Activated T-cell treated with anti-CD3 and anti-CD28 coated beads, Interleukin-2, amount 50 U/mL, for 4 hours (primary cell): ENCODE data around the gene CCL4L2. TPM values are rescaled to one million over a fixed set of nuclear protein-coding genes. Genes with fewer than 3 reads are reported as not detected.
"Not testable (repeated sequence)": the region's sequence is repeated elsewhere in the genome, so short reads cannot be mapped to it uniquely, and the experiment has no call there.

Experiments used
- ATAC-seq, 2 donors: fragments of 200-7000 bp; cut with Tn5 transposase; one replicate each; pipeline ENCODE4 v1.10.0; 2021
- DNase-seq: peaks from one replicate; pipeline ENCODE4 v3.0.0-alpha.2; 2020
- H3K27me3 Mint-ChIP-seq: one replicate; pipeline ENCODE4 v1.8.0; 2021; ENCODE audit warnings: low read depth, mixed read lengths
- H3K36me3 Mint-ChIP-seq: one replicate; pipeline ENCODE4 v1.8.0; 2022; ENCODE audit warnings: mixed read lengths; ENCODE audit not compliant: insufficient read depth
- H3K4me1 Mint-ChIP-seq: one replicate; pipeline ENCODE4 v1.8.0; 2021; ENCODE audit warnings: low read depth, mixed read lengths
- H3K4me3 Mint-ChIP-seq: one replicate; pipeline ENCODE4 v1.8.0; 2021; ENCODE audit warnings: mild to moderate bottlenecking, moderate library complexity, mixed read lengths
- H3K9me3 Mint-ChIP-seq: one replicate; pipeline ENCODE4 v1.8.0; 2021; ENCODE audit warnings: mixed read lengths
- total RNA-seq, 3 donors: library from RNA; stranded (reverse); gene quantifications; one replicate each; pipeline ENCODE4 v1.2.1, GENCODE V29; 2021

Gene CCL4L2
- total RNA-seq, 3 donors from 2014 or later: 83.5 to 517 (median 380) TPM

DNA sequence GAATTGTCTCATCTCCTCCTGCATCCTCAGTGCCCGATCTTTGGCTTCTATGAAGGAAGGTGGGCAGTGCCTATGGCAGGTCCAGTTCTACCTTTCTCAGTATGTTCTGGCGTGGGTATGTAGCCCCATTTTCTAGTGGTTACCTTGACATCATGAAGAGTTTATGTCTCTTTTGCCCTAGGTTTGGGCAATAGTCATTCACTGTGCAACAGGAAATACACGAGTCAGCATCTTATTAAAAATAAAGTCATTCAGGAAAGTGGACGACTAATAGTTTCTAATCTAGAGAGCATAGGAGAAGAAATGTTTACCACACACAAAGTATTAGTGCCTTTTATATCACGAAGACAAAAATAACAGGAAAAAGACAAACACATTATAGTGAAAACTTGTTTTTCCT lies 20.9 kb upstream of the CCL4L2 start:
- ATAC-seq, H3K36me3 Mint-ChIP-seq, H3K4me3 Mint-ChIP-seq, DNase-seq, H3K9me3 Mint-ChIP-seq: not testable (repeated sequence)
- Mint-ChIP-seq H3K27me3 (peaks cover 52% of the 10 kb centered on the region), H3K4me1 (peaks cover 43% of the 10 kb centered on the region)

DNA sequence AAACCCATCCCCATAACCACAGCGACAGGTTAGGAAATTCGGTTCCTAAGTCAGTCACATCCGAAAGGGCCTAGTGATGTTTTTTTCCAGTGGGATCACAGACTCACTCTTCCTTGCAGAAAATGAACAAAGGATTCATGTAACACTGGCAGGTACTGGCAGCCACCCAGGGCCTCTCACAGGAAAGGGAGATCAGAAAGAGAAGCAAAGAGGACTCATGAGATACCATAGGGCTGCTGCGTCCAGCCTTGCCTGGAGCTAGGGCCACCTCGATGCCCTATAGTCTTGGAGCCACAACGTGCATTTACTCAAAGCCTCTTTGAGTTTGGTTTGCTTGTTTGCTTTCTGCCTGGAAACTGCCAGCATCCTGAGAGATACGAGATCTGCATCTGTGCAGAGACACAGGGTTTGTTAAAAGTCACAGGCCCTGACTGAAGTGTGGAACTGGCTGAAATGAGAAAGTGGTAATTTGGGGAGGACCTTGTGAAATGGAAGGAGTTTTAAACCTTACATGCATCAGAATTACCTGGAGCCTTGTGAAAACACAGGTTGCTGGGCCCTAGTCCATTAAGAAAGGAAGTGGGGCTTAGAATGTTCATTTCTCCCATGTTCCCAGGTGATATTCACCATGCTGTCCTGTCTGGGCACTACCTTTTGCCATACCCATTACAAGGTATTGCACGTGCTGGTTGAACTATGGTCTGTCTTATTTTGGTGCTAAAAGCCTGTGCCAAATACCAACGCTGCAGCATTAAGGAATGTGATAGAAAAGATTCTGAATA lies 20.1 kb upstream of the CCL4L2 start:
- ATAC-seq, H3K9me3 Mint-ChIP-seq: not testable (repeated sequence)

DNA sequence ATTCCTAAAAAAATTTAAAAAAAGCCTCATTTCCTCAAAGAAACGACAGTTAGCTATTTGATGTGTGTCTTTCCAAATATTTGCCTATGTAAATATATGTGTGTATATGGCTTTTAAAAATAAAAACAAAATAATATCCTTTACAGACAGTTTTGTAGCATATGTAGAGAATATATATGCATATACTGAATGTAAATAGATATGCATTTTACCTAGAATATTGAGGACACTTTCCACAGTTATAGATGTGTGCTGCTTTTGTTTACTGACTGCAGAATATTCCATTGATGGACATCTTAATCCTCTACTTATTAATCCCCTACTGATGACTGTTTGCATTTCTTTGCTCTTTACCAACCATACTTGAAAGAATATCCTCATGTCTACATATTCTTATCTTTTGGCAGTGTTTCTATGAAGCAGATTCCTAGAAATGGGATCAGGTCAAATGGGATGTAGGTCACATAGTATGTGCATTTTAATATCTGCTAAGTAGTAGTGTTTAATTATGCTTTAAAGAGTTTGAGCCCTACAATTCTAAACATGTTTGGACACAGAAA lies 17.6 kb upstream of the CCL4L2 start:
- ATAC-seq: no peak
- H3K36me3 Mint-ChIP-seq: no peaks in the 10 kb centered on the region
- peaks cover 46% of the 10 kb centered on the region for H3K4me1 Mint-ChIP-seq
- no peak overlapping the region for H3K4me3 Mint-ChIP-seq
- no peak for DNase-seq
- H3K27me3 Mint-ChIP-seq: peaks cover 39% of the 10 kb centered on the region
- no peaks in the 10 kb centered on the region for H3K9me3 Mint-ChIP-seq

More for the DNA sequence above, 20.1 kb upstream of the CCL4L2 start:
- peaks cover 46% of the 10 kb centered on the region for H3K4me1 Mint-ChIP-seq
- not testable (repeated sequence) for H3K4me3 Mint-ChIP-seq, H3K36me3 Mint-ChIP-seq, DNase-seq
- peaks cover 52% of the 10 kb centered on the region for H3K27me3 Mint-ChIP-seq

DNA sequence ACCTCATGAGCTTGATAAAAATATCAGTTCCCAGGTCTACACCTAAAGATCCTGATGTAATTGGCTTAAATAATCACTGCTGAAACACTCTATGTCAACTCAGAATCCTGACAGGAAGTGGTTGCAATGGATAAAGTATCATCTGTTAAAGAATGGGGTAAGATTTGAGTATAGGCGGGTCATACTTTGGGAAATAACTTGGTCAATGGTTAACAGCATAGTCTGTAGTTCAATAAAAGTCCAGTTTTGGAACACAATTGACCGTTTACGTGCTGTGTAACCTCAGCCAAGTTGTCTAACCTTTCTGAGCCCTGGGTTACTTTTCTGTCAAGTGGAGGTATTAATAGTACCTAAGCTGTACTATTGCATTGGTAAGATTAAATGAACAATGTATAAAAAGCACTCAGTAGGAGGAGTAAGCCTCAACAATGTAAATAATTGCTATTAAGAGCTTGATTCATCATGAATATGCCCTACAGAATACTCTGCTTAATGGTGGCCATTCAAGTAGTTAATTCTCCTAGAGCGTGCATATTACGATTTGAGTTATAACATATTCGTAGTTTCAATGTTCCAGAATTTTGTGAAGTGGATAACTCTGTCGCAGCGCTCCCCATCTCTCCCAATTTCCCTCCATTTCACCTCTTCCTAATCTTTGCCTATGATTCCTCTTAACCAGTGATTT lies 16.6 kb upstream of the CCL4L2 start:
- not testable (repeated sequence) for DNase-seq, H3K9me3 Mint-ChIP-seq, ATAC-seq, H3K36me3 Mint-ChIP-seq
- H3K27me3 Mint-ChIP-seq: peaks cover 36% of the 10 kb centered on the region
- peaks cover 50% of the 10 kb centered on the region for H3K4me1 Mint-ChIP-seq
- peak overlapping the region; percentile 1 for H3K4me3 Mint-ChIP-seq

DNA sequence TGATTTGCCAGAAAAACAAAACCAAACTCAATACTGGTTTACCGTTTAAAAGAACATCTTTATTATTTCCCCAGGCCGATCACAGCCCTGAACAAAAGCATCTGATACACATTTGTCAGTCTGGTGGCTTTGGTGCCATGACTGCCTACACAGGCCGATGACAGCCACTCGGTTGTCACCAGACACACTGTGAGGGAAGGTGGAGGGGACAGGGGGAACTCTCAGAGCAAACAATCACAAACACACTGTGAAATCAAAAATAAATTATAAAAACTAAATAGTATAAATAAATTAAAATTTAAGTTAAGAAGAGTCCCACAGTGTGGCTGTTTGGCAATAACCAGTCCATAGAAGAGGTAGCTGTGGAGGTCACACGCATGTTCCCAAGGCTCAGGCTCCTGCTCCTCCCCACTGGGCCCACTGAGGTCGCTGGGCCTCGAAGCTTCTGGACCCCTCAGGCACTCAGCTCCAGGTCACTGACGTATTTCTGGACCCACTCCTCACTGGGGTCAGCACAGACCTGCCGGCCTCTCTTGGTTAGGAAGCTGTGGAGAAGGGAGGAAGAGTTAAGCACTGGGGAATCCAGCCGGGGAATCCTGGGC lies 15.9 kb upstream of the CCL4L2 start:
- not testable (repeated sequence) for H3K9me3 Mint-ChIP-seq, DNase-seq, ATAC-seq, H3K36me3 Mint-ChIP-seq
- peak overlapping the region; percentile 1 for H3K4me3 Mint-ChIP-seq
- H3K27me3 Mint-ChIP-seq: peaks cover 35% of the 10 kb centered on the region
- H3K4me1 Mint-ChIP-seq: peaks cover 53% of the 10 kb centered on the region

DNA sequence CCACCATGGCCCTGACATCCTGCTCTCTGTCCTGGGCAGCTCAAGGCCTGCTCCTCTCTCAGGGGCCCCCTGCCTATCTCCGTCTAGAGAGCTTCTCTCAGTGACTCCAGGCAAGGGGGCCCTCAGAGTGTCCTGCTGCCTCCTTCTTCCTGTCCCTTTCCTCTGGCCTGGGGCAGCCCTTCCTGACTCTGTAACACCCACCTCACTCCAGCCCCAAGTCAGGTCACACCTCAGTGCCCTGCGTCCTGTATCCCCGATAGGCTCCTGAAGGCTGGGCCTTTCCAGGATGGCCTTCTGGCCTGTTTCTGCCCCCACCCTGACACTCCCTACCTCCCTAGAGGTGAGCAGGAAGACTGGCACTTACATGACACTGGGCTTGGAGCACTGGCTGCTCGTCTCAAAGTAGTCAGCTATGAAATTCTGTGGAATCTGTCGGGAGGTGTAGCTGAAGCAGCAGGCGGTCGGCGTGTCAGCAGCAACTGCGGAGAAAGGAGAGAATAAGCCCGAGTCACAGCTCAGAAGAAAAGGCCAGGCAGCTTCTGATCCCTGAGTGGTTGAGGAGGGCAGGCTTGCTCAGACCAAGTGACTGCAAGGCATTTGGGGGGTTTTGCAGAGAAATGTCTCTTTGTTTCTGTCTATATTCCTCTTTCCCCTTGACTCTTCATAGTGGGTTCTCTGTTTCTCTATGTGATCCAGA lies 15.3 kb upstream of the CCL4L2 start:
- DNase-seq (no peak), ATAC-seq (no peak)
- peaks cover 47% of the 10 kb centered on the region for H3K4me1 Mint-ChIP-seq
- no peaks in the 10 kb centered on the region for H3K36me3 Mint-ChIP-seq
- peak overlapping the region; percentile 42 for H3K4me3 Mint-ChIP-seq
- H3K27me3 Mint-ChIP-seq: peaks cover 34% of the 10 kb centered on the region
- no peaks in the 10 kb centered on the region for H3K9me3 Mint-ChIP-seq

DNA sequence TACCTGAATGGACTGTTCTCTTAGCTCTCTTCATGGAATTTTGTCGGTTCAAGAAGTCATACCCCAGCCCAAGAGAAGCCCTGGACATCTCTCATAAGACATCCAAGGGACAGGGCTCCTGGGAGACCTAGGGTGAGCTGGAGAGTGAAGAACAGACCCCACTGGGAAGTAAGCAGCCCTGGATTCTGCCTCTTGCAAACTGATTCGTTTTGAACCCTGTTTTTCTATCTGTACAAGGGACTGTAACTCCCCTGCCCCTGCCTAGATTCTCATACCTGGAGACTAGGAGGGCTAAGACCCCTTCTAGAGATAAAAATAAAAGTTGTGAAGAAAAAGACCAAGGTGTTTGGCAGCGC lies 14.8 kb upstream of the CCL4L2 start:
- peak overlapping the region; percentile 31 for H3K4me3 Mint-ChIP-seq
- H3K27me3 Mint-ChIP-seq: peaks cover 31% of the 10 kb centered on the region
- peaks cover 44% of the 10 kb centered on the region for H3K4me1 Mint-ChIP-seq
- no peak for DNase-seq
- no peaks in the 10 kb centered on the region for H3K9me3 Mint-ChIP-seq
- H3K36me3 Mint-ChIP-seq: no peaks in the 10 kb centered on the region
- ATAC-seq: no peak

DNA sequence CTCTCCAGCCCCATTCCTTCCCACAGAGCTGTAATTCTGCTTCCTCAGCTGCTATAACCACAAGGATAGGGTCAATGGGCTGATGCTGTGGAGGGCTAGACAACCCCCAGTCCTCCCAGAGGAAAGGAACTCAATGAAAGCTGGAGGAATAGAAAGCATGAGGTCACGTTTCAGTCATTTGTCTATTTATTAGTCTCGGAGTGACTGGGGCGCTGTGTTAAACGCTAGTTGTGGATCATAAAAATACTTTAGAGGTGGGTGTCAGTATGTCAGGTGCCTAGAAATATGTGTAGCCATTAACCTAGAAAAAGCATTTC lies 13.5 kb upstream of the CCL4L2 start:
- Mint-ChIP-seq H3K36me3 (no peaks in the 10 kb centered on the region), H3K4me3 (no peak overlapping the region), H3K9me3 (no peaks in the 10 kb centered on the region), H3K4me1 (peaks cover 45% of the 10 kb centered on the region), H3K27me3 (peaks cover 26% of the 10 kb centered on the region)
- no peak for ATAC-seq
- no peak for DNase-seq

DNA sequence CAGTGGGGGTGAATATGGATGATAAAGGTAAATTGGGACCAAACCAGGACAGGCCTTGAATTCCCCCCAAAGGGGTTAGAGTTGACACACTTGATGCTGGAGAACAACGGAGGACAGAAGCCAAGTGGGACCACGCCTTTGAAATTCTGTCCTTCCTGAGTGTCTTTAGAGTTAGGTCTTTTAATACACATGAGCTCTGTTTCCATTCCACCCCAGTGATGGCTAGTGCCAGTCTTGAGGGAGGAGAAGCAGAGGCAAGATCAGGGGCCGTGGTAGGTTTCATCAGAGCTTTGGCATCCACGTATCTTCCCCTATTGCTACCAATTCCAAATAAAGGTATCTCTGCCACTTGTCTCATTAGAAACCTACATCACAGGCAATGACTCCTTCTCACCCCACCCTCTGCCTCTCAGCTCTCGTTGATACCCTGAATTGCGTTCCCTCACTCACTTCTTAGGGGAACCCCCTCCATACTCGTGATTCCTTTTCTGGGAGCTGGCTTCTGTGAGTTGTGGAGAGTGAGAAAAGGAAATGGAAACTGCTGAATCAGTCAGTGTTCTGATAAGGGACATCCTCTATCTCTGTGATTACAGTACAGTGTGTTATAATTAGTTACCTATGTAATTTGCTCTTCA lies 11.9 kb upstream of the CCL4L2 start:
- Mint-ChIP-seq H3K4me1 (peaks cover 42% of the 10 kb centered on the region), H3K9me3 (no peaks in the 10 kb centered on the region), H3K27me3 (peaks cover 24% of the 10 kb centered on the region), H3K4me3 (no peak overlapping the region), H3K36me3 (no peaks in the 10 kb centered on the region)
- ATAC-seq (peak; percentile 52 to 80), DNase-seq (no peak)

DNA sequence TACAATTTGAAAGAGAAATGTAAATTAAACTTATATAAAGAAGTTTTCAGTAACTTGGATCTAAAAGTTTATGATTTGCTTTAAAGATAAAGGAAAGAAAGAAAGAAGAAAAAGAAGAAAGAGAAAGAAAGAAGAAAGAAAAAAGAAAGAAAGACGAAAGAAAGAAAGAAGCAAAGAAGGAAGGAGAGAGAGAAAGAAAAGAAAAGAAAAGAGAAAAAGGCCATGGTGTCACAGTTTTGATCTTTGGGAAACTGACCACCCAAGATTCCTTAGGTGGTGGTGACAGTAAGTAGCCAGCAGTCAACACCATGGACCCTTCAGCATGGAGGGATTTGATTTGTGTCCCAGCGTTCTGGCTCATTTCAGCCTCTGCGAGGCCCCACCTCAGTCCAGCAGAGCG lies 9.8 kb upstream of the CCL4L2 start:
- not testable (repeated sequence) for H3K9me3 Mint-ChIP-seq, DNase-seq, H3K4me3 Mint-ChIP-seq, ATAC-seq, H3K36me3 Mint-ChIP-seq
- Mint-ChIP-seq H3K4me1 (peaks cover 37% of the 10 kb centered on the region), H3K27me3 (peaks cover 14% of the 10 kb centered on the region)

DNA sequence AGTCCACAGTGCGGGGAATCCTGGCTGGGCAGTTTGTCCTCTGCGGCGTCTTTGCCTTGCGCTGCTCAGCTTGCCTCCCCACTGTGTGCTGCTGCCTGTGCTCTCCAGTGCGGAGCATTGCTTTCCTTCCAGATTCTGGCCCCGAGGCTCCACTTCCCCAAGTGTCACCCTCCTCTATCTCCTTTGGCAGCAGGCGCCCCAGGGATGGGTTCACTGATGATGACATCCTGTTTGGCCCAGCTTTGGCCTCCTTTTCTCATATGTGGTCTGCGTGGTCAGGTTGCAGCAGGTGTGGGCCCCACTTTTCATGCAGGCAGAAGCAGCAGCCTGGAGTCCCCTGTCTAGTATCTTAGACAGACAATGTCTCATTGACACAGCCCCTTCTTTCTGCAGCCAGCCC lies 9.4 kb upstream of the CCL4L2 start:
- H3K9me3 Mint-ChIP-seq, DNase-seq, H3K36me3 Mint-ChIP-seq, ATAC-seq, H3K4me3 Mint-ChIP-seq: not testable (repeated sequence)
- peaks cover 37% of the 10 kb centered on the region for H3K4me1 Mint-ChIP-seq
- H3K27me3 Mint-ChIP-seq: peaks cover 14% of the 10 kb centered on the region

DNA sequence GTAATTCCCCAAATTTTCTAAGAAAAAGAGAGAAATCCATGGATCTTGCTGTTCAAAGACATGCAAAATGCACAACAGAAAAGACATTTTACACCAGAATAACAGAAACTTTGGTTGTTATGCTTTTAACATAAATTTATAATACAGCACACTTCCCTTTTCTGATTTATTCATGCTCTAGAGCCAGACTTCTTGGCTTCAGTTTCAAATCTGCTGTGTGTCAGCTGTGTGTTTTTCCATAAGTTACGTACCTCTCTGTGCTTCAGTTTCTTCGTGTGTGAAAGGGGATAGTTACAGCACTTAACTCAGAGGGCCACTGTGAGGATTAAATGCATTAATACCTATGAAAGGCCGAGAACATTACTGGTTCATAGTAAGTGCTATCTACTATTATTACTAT lies 7.5 kb upstream of the CCL4L2 start:
- peaks cover 32% of the 10 kb centered on the region for H3K4me1 Mint-ChIP-seq
- ATAC-seq (no peak), DNase-seq (no peak)
- no peaks in the 10 kb centered on the region for H3K9me3 Mint-ChIP-seq
- H3K27me3 Mint-ChIP-seq: peaks cover 18% of the 10 kb centered on the region
- H3K4me3 Mint-ChIP-seq: no peak overlapping the region
- H3K36me3 Mint-ChIP-seq: no peaks in the 10 kb centered on the region

DNA sequence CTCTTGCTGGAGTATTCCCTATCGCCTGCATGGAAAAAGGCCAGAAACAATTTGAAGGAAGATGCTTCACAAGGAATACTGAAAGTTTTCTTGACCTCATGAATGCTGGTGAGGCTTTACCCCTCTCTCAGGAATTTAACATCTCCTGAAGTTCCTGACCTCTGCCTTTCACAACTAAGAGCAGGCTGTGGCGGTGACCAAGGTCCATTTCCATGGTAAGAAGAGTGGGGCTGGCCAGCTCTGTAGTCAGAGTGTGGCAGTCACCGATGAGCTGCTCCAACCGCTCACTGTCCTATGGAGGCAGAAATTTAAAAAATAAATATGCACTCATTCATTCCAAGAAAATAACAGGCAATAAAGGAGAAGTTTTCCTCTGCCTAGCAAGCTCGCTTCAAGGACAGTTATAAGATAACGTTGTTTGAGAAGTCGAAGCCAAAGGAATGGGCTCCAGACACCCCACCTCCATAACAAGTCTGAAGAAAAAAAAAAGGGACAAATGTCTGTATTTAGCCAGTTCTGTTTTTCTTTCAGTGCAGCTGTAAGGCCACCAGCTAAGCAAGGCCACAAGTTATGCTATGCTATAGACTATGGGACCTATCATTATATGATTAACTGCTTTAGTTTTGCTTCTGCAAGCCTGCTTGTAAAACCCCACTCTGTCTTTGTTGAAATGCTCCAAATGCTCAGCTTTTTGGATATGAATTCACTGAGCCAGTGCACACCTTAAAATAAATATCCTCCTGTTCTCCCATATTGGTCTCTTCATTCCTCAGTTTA lies 6.0 kb upstream of the CCL4L2 start:
- peaks cover 16% of the 10 kb centered on the region for H3K27me3 Mint-ChIP-seq
- H3K4me1 Mint-ChIP-seq: peaks cover 18% of the 10 kb centered on the region
- no peak for DNase-seq
- no peaks in the 10 kb centered on the region for H3K9me3 Mint-ChIP-seq
- H3K36me3 Mint-ChIP-seq: no peaks in the 10 kb centered on the region
- no peak overlapping the region for H3K4me3 Mint-ChIP-seq
- no peak for ATAC-seq
